CD4-positive, alpha-beta T cell treated with Interleukin-1 beta for 1 hour (primary cell): ENCODE data around the gene SET.
A peak's percentile ranks its signal among the peaks of the same experiment; 100 is the strongest.
"Not testable (repeated sequence)": the region's sequence is repeated elsewhere in the genome, so short reads cannot be mapped to it uniquely, and the experiment has no call there.

Experiments
- DNase-seq, 2 donors: peaks; one replicate each; pipeline ENCODE4 v3.0.0-alpha.2; 2020 to 2022

SET gene

GRCh38 chr9:128689293-128689774 lies 312 bp downstream of the SET start:
- DNase-seq, result no peak

- peak; percentile 61 to 66 for DNase-seq
Measured at GRCh38 chr9:128689820-128690683, 1.0 kb downstream of the SET start.

GRCh38 chr9:128690684-128691034 lies 1.6 kb downstream of the SET start:
- DNase-seq, result peak in 1 of 2 donors; percentile 28

GRCh38 chr9:128693738-128694137 lies 4.7 kb downstream of the SET start:
- not testable (repeated sequence) for DNase-seq

DNA sequence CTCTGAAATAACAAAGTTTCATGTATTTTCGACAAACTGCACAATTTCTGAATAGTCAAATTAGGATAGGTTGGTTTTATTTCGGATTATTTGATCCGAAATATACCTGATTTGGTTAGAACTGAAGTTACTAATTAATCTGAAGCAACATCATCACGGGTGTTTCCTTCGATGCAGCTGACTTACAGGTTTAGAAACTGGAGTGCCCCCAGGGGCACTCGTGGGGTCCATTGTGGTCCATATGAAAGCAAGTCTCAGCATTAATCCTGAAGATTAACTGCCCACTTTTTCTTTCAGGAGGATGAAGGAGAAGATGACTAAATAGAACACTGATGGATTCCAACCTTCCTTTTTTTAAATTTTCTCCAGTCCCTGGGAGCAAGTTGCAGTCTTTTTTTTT lies 5.3 kb downstream of the SET start:
- no peak for DNase-seq

- no peak for DNase-seq
Measured at GRCh38 chr9:128696923-128697707, 8.1 kb downstream of the SET start.

- DNase-seq, result not testable (repeated sequence)
Measured at GRCh38 chr9:128699096-128699795, 10.2 kb downstream of the SET start.

- DNase-seq, result no peak
Measured at GRCh38 chr9:128701227-128701854, 12.3 kb downstream of the SET start.

DNA sequence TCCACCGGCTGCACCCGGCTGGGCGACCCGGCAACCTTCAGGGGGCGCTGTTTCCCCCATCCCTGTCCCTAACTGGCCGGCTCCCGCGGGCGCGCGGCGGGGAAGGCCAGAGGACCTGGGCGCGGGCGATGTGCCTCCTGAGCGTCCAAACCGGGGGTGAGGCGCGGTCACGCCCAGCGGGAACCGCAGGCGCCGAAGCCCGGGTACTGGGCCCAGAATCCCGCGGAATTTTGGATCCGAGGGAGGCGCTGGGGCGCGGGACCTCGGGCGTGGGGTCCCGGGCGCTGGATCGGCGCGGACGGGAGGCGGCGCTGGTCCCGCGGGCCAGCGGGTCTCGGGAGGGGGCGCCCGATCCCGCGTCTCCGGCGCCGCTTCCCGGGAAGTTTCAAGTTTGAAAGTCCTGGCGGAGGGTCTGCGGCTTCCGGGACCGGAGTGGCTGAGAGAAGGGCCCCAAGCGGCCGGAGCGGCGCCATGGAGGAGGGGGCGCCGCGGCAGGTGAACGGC lies 13.5 kb downstream of the SET start, which contains the start of gene PKN3:
Gene PKN3, plus strand, starts transcription at position 59 of the 504 bp plus-strand sequence. Its CDS starts 413 bp downstream, at position 472.
- peak; percentile 80 to 84 for DNase-seq

DNA sequence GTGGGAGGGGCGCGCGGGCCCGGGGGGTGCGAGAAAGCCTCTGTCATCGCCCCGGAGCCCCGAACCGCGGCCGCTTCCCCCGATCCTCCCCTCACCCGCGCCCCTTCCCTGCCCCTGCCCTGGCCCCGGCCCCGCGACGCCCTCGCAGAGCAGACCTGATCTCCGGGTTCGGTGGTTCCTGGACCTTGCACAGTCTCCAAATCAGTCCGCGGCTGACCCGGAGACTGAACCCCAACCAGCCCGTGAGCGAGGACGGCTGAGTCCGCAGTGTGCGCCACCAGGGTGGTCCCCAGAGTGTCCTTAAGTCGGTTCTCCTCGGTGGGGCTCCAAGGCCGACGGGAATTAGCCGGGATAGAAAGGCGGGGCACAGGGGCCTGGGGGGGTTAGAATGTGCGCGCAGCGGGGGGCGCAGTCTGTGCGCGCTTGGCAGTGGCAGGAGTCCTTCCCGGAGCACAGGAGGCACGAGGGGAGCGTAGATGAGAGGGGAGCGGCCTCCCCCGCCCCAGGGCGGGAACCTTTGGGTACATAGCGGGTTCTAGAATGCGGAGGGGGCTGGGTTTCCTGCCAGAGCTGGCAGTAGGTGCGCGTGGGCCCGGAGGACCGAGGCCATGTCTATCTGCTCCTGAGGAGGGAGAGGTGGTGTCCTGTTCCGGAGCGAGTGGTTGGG lies 14.1 kb downstream of the SET start:
- DNase-seq, result peak in 1 of 2 donors; percentile 29

- no peak for DNase-seq
Measured at GRCh38 chr9:128703616-128704355, 14.8 kb downstream of the SET start.

DNA sequence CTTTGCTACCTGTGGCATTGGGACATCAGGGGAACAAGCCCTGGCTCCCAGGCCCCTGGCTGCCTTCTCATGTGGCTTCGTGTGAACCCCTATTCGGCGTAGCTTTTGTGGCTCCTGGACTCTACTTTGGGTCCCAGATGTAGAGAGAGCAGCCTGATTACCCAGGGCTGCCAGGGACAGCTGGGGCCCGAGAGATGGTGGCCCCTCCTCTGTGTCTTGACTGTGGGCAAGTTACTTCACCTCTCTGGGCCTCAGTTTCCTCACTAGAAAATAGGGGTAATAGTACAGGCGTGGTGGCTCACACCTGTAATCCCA lies 15.3 kb downstream of the SET start:
- DNase-seq, result no peak

GRCh38 chr9:128705051-128705965 lies 16.3 kb downstream of the SET start:
- DNase-seq, result no peak

DNA sequence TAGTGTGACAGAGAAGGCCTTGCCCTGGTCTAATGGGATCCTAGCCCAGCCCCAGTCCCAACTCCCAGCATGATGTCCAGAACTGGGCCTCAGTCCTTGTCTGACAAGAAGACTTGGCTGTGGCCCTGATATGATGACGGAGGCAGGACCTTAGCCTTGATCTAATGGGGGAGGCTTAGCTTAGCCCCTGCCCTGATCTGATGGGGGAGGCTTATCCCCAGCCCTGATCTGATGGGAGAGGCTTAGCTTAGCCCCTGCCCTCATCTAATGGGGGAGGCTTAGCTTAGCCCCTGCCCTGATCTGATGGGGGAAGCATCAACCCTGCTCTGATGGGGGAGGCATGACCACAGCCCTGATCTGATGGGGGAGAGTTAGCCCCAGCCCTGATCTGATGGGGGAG lies 17.0 kb downstream of the SET start:
- DNase-seq, result no peak

DNA sequence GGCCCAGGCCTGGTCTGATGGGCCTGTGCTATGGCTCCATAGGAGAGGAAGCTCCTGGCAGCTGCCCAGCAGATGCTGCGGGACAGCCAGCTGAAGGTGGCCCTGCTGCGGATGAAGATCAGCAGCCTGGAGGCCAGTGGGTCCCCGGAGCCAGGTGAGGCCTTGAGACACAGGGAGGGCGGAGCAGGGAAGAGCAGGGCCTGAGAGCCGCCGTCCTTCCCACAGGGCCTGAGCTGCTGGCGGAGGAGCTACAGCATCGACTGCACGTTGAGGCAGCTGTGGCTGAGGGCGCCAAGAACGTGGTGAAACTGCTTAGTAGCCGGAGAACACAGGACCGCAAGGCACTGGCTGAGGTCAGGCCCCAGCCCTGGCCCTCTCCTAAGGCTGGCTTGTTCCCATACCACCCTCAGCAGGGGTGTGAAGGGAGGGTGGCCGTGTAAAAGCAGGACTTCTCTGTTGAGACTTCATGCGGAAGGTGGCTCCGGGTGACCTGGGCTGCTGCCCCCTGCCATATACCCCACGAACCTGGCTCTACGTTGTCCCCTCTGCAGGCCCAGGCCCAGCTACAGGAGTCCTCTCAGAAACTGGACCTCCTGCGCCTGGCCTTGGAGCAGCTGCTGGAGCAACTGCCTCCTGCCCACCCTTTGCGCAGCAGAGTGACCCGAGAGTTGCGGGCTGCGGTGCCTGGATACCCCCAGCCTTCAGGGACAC lies 17.8 kb downstream of the SET start:
- no peak for DNase-seq

- no peak for DNase-seq
Measured at GRCh38 chr9:128707446-128707845, 18.4 kb downstream of the SET start.

- DNase-seq, result no peak
Measured at GRCh38 chr9:128712451-128713410, 23.7 kb downstream of the SET start.

GRCh38 chr9:128713411-128713780 lies 24.4 kb downstream of the SET start:
- no peak for DNase-seq
